Endodermal cell (in vitro differentiated cells): Measurements from ENCODE around the gene ZNF837. TPM values are rescaled to one million over a fixed set of nuclear protein-coding genes. Genes with fewer than 3 reads are reported as not detected.

Experiments used
- DNase-seq: peaks from one replicate; pipeline ENCODE4 v3.0.0-alpha.2; 2017
- H3K27ac ChIP-seq: 2 replicates; pipeline ENCODE4 v1.5.1; 2013; ENCODE audit warnings: mild to moderate bottlenecking, low read depth, low read length, moderate library complexity
- H3K27me3 ChIP-seq: 2 replicates; pipeline ENCODE4 v1.6.1; 2013; ENCODE audit warnings: mild to moderate bottlenecking, low read length, moderate library complexity; ENCODE audit not compliant: insufficient read depth, control insufficient read depth, poor library complexity, severe bottlenecking
- H3K36me3 ChIP-seq: 2 replicates; pipeline ENCODE4 v1.7.0; 2013; ENCODE audit warnings: mild to moderate bottlenecking, low read length, moderate library complexity; ENCODE audit not compliant: control insufficient read depth, insufficient read depth
- H3K4me1 ChIP-seq: one replicate; pipeline ENCODE4 v1.7.0; 2013; ENCODE audit warnings: low read length; ENCODE audit not compliant: control insufficient read depth, insufficient read depth
- H3K4me3 ChIP-seq: 2 replicates; pipeline ENCODE4 v1.5.1; 2013; ENCODE audit warnings: mild to moderate bottlenecking, low read length, moderate library complexity
- H3K9ac ChIP-seq: 2 replicates; pipeline ENCODE4 v1.6.1; 2013; ENCODE audit warnings: mild to moderate bottlenecking, low read length, moderate library complexity; ENCODE audit not compliant: poor library complexity, severe bottlenecking; ENCODE audit errors: extremely low read depth
- H3K9me3 ChIP-seq: 2 replicates; pipeline ENCODE4 v1.6.1; 2013; ENCODE audit warnings: mild to moderate bottlenecking, low read length, moderate library complexity; ENCODE audit not compliant: control insufficient read depth
- H3K27ac Mint-ChIP-seq: 2 replicates; pipeline ENCODE4 v1.8.0; 2020; ENCODE audit warnings: mixed read lengths
- H3K27me3 Mint-ChIP-seq: 2 replicates; pipeline ENCODE4 v1.8.0; 2021; ENCODE audit warnings: mild to moderate bottlenecking, mixed read lengths; ENCODE audit not compliant: insufficient read depth
- H3K36me3 Mint-ChIP-seq: 2 replicates; pipeline ENCODE4 v1.8.0; 2020; ENCODE audit warnings: low read depth, mixed read lengths
- H3K4me1 Mint-ChIP-seq: 2 replicates; pipeline ENCODE4 v1.8.0; 2020; ENCODE audit warnings: mixed read lengths
- H3K4me3 Mint-ChIP-seq: 2 replicates; pipeline ENCODE4 v1.8.0; 2020; ENCODE audit warnings: mild to moderate bottlenecking, moderate library complexity, mixed read lengths
- H3K9me3 Mint-ChIP-seq: 2 replicates; pipeline ENCODE4 v1.8.0; 2020; ENCODE audit warnings: mild to moderate bottlenecking, mixed read lengths
- CTCF ChIP-seq: fragments of 200-600 bp; sonication (generic); conservative IDR thresholded peaks from 2 replicates; pipeline ENCODE4 v1.5.0; 2021; ENCODE audit warnings: antibody characterized with exemption, mild to moderate bottlenecking
- WGBS, 2 experiments: methylation state at CpG; one replicate each; pipeline versions ENCODE4 v1.1.5 to v1.1.7; 2013; ENCODE audit warnings: missing lambda C conversion rate in 2 of 2, mixed read lengths in 1 of 2; ENCODE audit not compliant: insufficient coverage in 1 of 2, insufficient read length in 1 of 2; 5-methylcytosine and 5-hydroxymethylcytosine counted together
- total RNA-seq, 2 donors: library from RNA; stranded (reverse); fragmentation: NEBNext Ultra II Directional in 1 of 2; extraction: Animal tissue kit (Norgen Biotek cat#: 25700) in 1 of 2; gene quantifications; 2 replicates in 1 of 2; 3 replicates in 1 of 2; pipeline ENCODE4 v1.2.1, GENCODE V29; 2021

The ZNF837 gene
- total RNA-seq, 2 donors from 2014 or later: 3.1 to 3.8 TPM

GRCh38 chr19:58353717-58354477, 26.9 kb downstream of the ZNF837 start:
- no peaks in the 10 kb centered on the region for H3K9me3 Mint-ChIP-seq
- no peak for DNase-seq
- no peaks in the 10 kb centered on the region for H3K36me3 Mint-ChIP-seq
- no peak for TF ChIP-seq CTCF
- H3K27ac Mint-ChIP-seq: no peak overlapping the region
- H3K36me3 ChIP-seq: no peaks in the 10 kb centered on the region
- no peak overlapping the region for H3K4me3 Mint-ChIP-seq
- no peaks in the 10 kb centered on the region for H3K27me3 ChIP-seq
- H3K9ac ChIP-seq: no peak overlapping the region
- H3K27me3 Mint-ChIP-seq: peaks cover 37% of the 10 kb centered on the region
- no peaks in the 10 kb centered on the region for H3K4me1 ChIP-seq
- H3K4me3 ChIP-seq: no peak overlapping the region
- no peak overlapping the region for H3K27ac ChIP-seq
- H3K4me1 Mint-ChIP-seq: no peaks in the 10 kb centered on the region
- WGBS, 2 experiments: 93 to 97% methylated on average over 12 to 15 of the region's 15 CpGs
- no peaks in the 10 kb centered on the region for H3K9me3 ChIP-seq

GRCh38 chr19:58352760-58353671, 27.8 kb downstream of the ZNF837 start, which contains the start of gene A1BG:
TSS of gene A1BG (minus strand) at chr19:58353492. CDS start at chr19:58353437, 55 bp downstream.
- no peak for TF ChIP-seq CTCF
- H3K27me3 Mint-ChIP-seq: peaks cover 46% of the 10 kb centered on the region
- no peak within 1 kb of the TSS for H3K27ac Mint-ChIP-seq
- H3K27ac ChIP-seq: no peak within 1 kb of the TSS
- no peak within 1 kb of the TSS for H3K4me3 Mint-ChIP-seq
- no peak within 1 kb of the TSS for H3K9ac ChIP-seq
- no peaks in the 10 kb centered on the region for H3K9me3 Mint-ChIP-seq
- H3K4me1 ChIP-seq: no peaks in the 10 kb centered on the region
- H3K9me3 ChIP-seq: no peaks in the 10 kb centered on the region
- H3K4me3 ChIP-seq: no peak within 1 kb of the TSS
- H3K27me3 ChIP-seq: no peaks in the 10 kb centered on the region
- no peak for DNase-seq
- H3K36me3 Mint-ChIP-seq: no peaks in the 10 kb centered on the region
- H3K36me3 ChIP-seq: no peaks in the 10 kb centered on the region
- 91 to 94% methylated on average over 7 to 26 of the region's 26 CpGs for WGBS, 2 experiments
- H3K4me1 Mint-ChIP-seq: no peaks in the 10 kb centered on the region

GRCh38 chr19:58351990-58352755, 28.7 kb downstream of the ZNF837 start:
- Mint-ChIP-seq H3K9me3 (no peaks in the 10 kb centered on the region), H3K27me3 (peaks cover 51% of the 10 kb centered on the region), H3K4me3 (no peak overlapping the region), H3K27ac (no peak overlapping the region), H3K4me1 (no peaks in the 10 kb centered on the region), H3K36me3 (no peaks in the 10 kb centered on the region)
- no peaks in the 10 kb centered on the region for H3K36me3 ChIP-seq
- no peaks in the 10 kb centered on the region for H3K9me3 ChIP-seq
- H3K4me3 ChIP-seq: no peak overlapping the region
- H3K27ac ChIP-seq: no peak overlapping the region
- TF ChIP-seq CTCF: no peak
- no peak for DNase-seq
- H3K4me1 ChIP-seq: no peaks in the 10 kb centered on the region
- peaks cover under 1% of the 10 kb centered on the region for H3K27me3 ChIP-seq
- H3K9ac ChIP-seq: no peak overlapping the region
- WGBS, 2 experiments: 85 to 89% methylated on average over 16 to 21 of the region's 23 CpGs
